GM18873 (cell line): ENCODE data around the gene FARP1.
"Not testable (repeated sequence)": the region's sequence is repeated elsewhere in the genome, so short reads cannot be mapped to it uniquely, and the experiment has no call there.

Experiments
- ATAC-seq: cut with Tn5 transposase; IDR thresholded peaks from one replicate; pipeline ENCODE4 v1.9.1; 2021; ENCODE audit warnings: mild to moderate bottlenecking, moderate library complexity, moderate number of reproducible peaks; ENCODE audit not compliant: unreplicated experiment, low FRiP score

FARP1 gene

GRCh38 chr13:98348466-98349200 lies 205.7 kb downstream of the FARP1 start:
- ATAC-seq = no peak

DNA sequence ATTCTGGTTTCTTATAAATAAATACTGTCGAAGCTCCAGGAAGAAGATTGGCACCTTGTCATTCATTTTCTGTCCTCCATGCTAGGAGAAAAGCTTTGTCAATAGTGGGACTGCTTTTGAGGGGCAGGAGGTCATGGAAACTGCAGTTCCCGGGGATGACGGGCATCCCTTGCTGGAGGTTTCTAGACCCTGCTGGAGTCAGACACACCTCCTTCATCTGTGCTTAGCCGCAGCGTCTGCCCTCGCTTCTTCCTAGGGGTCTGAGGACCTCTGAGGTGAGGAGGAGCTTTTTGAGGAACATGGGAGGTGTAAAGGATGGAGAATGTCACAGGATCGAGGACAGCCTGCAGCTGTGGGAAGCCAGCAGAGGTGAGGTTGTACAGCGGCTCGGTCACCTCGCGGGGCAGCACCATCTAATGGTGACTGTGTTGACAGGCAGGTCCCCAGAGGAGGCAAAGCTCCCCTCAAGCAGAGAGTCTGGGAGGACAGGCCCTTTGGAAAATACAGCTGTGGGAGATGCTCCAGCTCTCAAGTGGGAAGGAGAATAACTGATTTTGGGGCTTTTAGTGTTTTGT lies 206.9 kb downstream of the FARP1 start:
- ATAC-seq = no peak

- no peak for ATAC-seq
These were observed 207.9 kb downstream of the FARP1 start for GRCh38 chr13:98350746-98351330.

DNA sequence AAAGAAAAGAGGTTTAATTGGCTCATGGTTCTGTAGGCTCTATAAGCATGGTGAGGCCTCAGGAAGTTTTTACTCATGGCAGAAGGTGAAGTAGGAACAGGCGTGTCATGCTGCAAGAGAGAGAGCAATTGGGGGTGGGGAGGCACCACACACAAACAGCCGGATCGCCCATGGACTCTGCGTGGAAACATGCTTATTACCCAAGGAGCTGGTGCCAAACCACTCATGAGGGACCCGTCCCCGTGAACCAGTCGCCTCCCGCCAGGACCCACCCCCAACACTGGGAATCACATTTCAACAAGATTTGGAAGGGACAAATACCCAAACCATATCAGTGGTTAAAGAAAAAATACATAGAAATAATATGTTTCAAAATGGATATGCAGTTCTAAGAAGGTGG lies 208.7 kb downstream of the FARP1 start:
- no peak for ATAC-seq

DNA sequence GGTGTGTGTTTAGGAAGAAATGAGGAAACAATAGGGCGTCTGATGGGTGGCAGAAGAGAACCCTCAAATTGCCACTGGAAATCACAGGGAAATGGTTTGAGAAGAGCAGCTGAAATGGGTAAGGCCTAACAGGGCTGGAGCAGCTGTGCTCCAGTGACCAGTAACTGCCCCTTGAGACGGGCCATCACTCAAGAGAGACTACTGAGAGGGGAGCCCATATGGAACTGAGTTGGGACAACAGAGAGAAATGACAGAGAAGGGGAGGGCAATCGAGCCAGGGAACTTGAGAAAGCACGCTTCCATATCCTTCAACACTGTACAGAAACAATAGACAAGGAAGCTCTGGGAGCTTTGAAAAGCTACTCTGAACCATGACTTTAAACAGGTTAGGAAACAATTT lies 209.3 kb downstream of the FARP1 start:
- no peak for ATAC-seq

DNA sequence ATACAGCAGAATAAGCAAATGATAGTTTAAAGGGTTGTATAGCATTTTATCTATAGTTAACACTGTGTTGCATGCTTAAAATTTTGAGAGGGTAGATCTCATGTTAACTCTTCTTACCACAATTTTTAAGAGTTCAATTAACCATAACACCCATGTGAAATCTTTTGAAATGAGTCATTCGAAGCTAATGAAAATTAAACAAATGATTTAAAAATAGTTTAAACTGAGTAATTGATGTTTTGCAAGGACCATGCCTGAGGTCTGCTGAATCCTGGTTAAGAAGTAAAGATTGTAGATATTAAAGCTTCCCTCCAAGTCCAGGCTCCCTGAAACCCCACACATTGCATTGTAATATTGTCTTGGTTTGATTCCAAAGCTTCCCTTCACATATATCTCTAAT lies 210.9 kb downstream of the FARP1 start:
- no peak for ATAC-seq

DNA sequence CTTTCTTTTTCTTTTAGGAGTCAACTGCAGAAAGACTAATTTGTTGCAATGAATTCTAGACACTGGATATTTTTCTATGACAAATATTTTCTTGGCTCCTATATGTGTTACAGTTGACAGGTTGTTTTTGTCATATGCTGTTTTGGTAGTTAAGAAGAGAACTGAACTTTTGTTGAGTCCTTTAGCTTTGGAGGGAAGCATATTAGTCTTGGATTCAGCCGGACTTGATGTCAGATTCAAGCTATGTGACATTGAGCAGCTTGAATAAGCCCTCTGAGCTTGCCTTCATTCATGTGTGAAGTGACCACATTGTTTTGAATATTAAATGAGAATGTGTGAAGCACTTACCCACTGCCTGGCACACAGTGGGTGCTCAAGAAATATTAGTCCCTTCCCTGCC lies 216.0 kb downstream of the FARP1 start:
- ATAC-seq = no peak

DNA sequence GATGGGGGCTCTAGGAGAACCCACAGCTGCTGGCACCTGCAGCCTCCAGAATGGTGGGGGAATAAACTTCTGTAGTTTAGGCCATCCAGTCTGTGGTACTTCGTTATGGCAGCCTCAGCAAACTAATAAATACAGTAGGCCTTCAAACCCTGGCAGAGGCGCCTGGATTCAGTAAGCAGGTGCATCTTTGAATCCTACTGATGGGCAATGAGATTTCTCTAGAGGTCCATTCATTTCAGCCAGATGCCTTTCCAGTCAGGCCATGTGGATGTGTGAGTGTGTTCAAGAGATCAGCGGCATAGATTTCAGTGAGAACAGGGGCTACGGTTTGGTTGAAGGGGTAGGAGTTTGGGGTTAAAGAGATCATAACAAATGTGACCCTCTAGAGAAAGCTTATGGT lies 217.7 kb downstream of the FARP1 start:
- ATAC-seq = no peak

DNA sequence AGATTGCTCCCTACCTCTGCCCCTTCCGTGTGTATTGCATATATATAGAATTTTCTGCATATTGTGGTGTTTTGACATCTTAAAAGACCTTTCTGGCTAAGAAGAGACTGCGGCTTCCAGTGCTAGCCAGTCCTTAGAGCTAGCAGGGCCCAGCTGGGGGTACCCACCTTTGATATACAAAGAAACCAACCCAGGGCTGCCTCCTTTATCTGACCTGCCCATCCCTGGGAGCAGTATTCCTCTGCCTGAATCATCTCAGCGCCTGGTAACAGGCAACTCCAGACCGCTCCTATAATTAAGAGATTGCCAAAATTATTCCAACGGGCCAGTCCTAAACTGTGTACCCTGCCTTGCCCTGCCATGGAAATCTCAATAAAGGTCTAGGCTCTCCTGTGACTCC lies 220.4 kb downstream of the FARP1 start:
- no peak for ATAC-seq

GRCh38 chr13:98364179-98364578 lies 221.3 kb downstream of the FARP1 start:
- ATAC-seq = no peak

DNA sequence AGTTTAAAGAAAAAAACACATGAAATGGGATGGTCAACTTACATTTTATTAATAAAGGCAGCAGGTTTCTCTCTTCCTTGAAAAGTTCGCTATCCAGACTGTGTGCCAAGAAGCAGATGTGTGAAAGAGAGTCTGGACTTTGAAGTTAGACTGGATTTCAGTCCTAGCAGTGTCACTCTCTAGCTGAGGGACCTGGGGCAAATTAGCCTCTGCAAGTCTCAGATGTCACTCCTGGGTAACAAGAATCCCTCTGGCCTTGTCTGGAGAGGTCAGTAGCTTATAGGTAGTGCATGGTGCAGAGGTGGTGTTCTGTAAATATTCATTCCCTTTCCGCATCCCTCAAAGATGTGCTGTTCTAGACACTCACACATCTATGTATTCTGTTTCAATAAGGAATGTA lies 221.8 kb downstream of the FARP1 start:
- no peak for ATAC-seq

DNA sequence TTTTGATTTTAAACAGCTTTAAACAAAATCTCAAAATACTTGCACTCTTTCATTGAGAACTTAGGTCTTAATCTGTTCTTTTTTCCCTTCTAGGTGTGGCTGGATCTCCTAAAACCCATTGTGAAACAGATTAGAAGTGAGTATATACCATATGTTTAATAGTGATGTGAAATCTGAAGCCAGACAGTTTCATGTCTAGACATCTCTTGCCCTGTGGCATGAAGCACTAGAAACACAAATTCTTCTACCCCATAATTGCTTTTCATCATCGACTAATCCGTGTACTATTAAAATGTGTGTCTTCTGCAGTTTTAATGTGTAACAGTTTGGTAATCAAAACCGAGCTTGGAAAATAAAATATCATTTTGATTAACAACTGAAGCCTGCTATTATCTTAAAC lies 222.4 kb downstream of the FARP1 start:
- no peak for ATAC-seq

- no peak for ATAC-seq
These were observed 223.1 kb downstream of the FARP1 start for GRCh38 chr13:98366010-98366409.

DNA sequence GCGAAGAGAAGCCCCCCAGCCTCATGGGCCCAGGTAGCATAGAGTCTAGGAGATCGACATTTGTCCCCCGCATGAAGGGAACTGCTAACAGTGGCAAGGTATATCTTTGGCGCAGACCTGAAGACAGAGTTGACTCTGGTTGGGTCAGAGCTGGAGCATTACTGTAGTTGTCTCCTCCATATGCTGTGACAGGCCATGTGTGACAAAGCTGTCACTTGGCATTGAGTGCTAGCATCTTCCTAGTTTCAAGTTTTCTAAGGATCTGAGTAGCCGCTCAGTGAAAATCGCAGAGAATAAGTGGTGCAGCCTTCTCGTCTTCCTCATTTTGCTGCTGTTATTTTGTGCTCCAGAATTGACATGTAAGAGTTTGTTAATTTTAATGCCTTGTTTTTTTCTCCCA lies 223.5 kb downstream of the FARP1 start:
- no peak for ATAC-seq

DNA sequence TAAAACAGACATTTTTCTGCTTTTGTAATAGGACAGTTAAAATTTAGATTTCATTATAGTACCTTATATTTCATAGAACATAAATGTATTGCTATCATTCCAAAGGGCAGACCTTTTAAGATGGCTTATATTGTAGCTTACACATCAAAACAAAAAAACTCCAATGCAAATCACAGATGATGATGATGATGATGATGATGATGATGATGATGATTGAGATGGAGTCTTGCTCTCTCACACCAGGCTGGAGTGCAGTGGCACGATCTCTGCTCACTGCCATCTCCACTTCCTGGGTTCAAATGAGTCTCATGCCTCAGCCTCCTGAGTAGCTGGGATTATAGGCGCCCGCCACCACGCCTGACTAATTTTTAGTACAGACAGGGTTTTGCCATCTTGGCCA lies 224.1 kb downstream of the FARP1 start:
- ATAC-seq = no peak

DNA sequence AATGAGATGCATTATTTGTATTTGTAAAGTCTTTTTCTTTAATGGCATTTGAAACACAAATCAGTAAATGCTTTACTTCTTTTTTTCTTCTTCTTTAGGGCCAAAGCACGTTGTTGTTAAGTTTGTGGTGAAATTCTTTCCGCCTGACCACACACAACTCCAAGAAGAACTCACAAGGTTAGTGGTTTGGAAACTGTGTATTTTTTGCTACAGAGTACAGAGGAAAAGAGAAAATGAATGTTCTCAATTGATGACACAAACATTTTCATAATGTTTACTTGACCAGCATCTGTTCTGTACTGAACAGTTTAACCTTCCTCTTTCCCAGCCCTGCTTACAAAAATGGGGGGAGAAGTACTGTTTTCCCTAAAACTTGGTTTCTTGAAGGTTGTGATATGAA lies 225.1 kb downstream of the FARP1 start:
- no peak for ATAC-seq

- ATAC-seq = not testable (repeated sequence)
These were observed 226.6 kb downstream of the FARP1 start for GRCh38 chr13:98369520-98369919.

DNA sequence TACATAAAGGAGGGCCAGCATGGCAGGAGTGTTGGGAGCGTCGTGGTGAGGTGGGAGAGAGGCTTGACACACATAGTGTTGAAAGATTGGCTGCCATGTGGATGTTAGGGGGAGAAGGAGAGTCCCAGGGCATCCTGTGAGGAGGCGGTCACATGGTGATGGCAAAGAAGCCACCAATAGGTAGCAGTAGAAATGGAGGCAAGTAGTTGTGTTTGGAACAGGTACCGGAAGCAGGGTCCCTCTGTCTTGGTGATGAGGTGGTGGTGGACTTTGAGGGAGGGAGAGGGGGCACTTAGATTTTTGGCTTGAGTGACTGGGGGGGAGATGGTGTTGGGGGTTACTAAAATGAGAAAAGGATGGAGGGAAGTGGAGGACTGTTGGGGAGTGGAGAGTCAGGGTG lies 227.4 kb downstream of the FARP1 start:
- no peak for ATAC-seq

DNA sequence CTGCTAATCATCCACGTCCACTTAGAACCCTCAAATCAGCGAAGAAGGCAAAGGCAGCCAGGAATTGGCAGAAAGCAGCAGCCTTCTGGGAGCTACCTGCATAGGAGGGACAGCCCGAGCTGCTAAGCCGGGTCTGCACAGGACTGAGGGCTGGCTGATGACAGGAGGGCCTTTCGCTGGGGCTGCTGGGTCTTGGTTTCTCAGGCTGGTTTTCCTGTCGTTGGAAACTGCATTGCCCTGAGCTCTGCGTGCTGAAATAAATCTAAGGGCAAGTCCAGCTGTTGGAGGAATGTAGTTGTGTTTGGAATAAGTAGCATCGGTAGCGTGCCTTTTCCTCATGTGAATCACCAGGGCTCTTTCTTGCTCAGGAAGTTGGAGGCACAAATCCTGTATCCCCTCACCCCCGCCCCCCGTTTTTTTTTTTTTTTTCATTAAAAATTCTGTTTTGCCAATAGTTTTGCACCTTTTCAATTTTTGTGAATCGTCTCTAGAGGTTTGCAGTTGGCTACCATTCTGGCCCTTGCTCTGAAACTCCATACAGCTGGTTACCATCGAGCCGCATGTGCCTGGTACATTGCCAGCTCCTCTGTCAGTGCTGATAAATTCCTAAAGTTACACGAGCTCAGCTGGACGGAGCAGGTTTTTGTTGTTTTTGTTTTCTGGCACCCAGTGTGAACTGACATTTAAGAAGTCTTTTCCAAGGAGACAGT lies 228.1 kb downstream of the FARP1 start:
- no peak for ATAC-seq

DNA sequence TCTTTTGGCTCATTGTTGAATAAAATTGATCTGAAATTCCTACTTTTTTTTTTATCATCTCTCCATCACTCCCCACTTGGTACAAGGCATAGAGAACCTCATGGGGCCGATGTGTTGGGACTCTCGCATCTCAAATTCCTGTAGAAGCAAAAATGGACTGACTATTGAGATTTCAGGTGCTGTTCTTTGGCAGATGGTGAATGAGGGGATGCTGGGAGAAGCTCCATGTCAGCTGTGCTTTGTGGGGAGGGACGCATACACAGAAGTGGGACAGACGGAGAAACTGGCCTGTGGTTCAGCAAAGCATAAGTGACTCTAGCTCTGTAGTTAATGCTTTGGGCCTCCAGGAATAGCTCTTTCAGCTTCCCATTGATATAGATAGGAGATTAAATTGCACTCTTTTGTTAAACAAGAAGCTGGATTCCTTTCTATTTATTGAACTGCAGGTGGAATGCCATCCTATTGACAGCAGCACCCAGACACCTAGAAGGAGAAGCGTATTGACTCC lies 228.7 kb downstream of the FARP1 start:
- ATAC-seq = no peak

DNA sequence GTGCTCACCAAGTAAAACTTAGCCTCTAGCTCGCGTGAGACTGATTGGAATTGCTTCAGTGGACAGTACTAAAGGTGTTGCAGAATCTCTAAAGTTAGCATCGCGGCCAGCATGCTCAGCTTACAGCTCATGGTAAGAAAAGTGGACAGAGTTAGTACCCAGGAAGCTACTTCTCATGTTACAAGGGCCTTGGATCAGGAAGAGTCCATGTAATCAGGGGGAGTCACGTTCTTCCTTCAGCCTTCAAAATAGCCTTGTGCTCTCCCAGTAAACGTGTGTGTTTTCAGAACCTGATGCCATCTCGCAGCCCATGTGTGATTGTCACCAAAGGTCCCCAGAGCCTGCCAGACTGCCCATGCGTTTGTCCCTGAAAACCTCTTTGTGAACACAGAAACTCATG lies 230.0 kb downstream of the FARP1 start:
- no peak for ATAC-seq
